GM21786 (cell line): ENCODE data around the gene APOC4.

ENCODE experiments used
- ATAC-seq: cut with Tn5 transposase; IDR thresholded peaks from one replicate; pipeline ENCODE4 v1.9.1; 2021; ENCODE audit not compliant: unreplicated experiment

APOC4 gene

DNA sequence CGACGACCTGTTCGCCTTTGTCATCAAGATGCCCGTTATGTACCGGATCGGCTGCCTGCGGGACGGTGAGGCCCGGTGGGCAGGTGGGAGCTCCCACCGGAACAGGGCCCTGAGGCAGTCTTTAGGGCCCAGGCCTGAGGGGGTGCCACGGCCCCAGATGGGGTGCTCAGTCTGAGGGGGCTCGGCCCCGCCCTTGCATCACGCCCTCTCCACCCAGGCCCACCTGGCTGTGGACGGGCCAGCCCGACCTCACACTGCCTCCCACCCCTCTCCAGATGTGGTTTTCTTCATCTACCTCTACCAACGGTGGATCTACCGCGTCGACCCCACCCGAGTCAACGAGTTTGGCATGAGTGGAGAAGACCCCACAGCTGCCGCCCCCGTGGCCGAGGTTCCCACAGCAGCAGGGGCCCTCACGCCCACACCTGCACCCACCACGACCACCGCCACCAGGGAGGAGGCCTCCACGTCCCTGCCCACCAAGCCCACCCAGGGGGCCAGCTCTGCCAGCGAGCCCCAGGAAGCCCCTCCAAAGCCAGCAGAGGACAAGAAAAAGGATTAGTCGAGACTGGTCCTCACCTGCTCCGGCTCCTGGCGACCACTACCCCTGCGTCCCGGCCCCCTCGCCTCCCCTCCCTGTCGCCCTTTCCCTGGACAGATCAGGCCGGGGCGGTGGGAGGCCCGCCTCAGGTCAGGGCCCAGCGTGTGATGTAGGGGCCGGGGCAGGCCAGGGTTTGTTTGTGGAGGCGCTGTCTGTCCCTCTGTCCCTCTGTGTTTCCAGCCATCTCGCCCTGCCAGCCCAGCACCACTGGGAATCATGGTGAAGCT lies 50.5 kb downstream of the APOC4 start:
- ATAC-seq: no peak

DNA sequence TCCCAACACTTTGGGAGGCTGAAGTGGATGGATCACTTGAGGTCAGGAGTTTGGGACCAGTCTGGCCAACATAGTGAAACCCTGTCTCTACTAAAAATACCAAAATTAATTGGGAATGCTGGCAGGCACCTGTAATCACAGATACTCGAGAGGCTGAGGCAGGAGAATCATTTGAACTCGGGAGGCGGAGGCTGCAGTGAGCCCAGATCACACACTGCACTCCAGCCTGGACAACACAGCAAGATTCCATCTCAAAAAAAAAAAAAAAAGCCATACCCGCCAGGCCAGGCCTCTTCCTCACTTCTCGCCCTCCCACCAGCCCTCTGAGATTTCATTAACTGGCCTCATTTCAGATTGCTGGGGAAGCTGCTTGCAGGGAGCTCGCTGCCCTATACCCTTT lies 51.5 kb downstream of the APOC4 start:
- no peak for ATAC-seq

DNA sequence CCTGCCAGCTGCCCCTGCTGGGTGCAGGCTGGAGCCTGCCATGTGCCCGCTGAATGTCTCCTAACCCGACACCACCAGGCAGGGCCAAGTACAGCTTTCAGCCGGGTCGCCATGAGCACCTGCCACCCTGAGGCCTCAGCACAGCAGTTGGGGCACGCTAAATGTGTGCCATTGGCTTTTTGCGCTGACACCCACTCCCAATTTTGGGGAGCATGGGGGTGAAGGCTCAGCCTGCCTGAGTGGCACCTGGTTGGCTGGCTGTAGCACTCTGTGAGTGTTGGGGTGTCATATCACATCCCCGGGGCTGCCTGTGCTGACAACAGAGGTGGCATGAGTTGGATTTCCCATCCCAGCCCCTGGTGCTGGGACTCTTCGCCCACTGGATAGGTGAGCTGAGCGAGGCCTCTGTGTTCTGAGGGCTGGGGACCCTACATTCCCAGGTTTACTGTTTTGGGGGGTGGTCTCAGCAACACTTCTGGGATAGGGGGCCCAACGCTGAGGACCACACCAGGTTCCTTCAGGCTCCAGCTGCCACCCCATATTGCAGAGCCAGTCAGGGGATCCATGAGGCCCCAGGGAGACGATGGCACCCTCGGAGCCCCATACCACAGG lies 52.0 kb downstream of the APOC4 start:
- no peak for ATAC-seq
